Panc1 (cell line): ENCODE measurements around the gene ADAT3. TPM values are rescaled to one million over a fixed set of nuclear protein-coding genes. Genes with fewer than 3 reads are reported as not detected.

Experiments
- ATAC-seq: fragments of 200-7000 bp; cut with Tn5 transposase; 2 replicates; pipeline ENCODE4 v1.9.1; 2020; ENCODE audit warnings: mild to moderate bottlenecking, moderate library complexity
- BruUV-seq: library from RNA; stranded (reverse); fragments of 400-500 nt; replicated peaks from 2 replicates; lab custom pipeline; 2021; lab: Mats Ljungman, UMichigan
- CTCF ChIA-PET: fragments of 300-600 bp; sonication (Branson Sonifier 250); formaldehyde crosslinking; loops from one replicate; lab custom pipeline; 2022; ENCODE audit warnings: antibody characterized with exemption; lab: Charles Lee
- POLR2A ChIA-PET: fragments of 300-600 bp; sonication (Branson Sonifier 250); formaldehyde crosslinking; loops from one replicate; lab custom pipeline; 2022; ENCODE audit warnings: antibody characterized with exemption; lab: Charles Lee
- DNase-seq: peaks from one replicate; pipeline ENCODE4 v3.0.0-alpha.2; 2010; ENCODE audit warnings: low read depth, low spot score
- H3K27ac ChIP-seq: 2 replicates; pipeline ENCODE4 v1.5.1; 2011; ENCODE audit warnings: mild to moderate bottlenecking, low read length, inconsistent platforms
- H3K27me3 ChIP-seq: fragments of 200-500 bp; sonication (Bioruptor generic); 2 replicates; pipeline ENCODE4 v1.6.0; 2014; ENCODE audit warnings: low read length, inconsistent platforms; ENCODE audit not compliant: control insufficient read depth, insufficient read depth
- H3K36me3 ChIP-seq: fragments of 200-500 bp; sonication (Bioruptor generic); 2 replicates; pipeline ENCODE4 v1.5.1; 2014; ENCODE audit warnings: inconsistent platforms, mild to moderate bottlenecking, low read length, moderate library complexity; ENCODE audit not compliant: control insufficient read depth, insufficient read depth
- H3K4me1 ChIP-seq: 2 replicates; pipeline ENCODE4 v1.5.1; 2011; ENCODE audit warnings: inconsistent platforms, mild to moderate bottlenecking, low read length, moderate library complexity; ENCODE audit not compliant: control insufficient read depth, insufficient read depth
- H3K4me3 ChIP-seq, 2 experiments: 2 replicates each; pipeline ENCODE4 v1.5.1; 2011 to 2012; ENCODE audit warnings: low read depth in 2 of 2, low read length in 2 of 2, mild to moderate bottlenecking in 2 of 2, inconsistent platforms in 1 of 2, moderate library complexity in 1 of 2
- H3K9me3 ChIP-seq: fragments of 200-500 bp; sonication (Bioruptor generic); 2 replicates; pipeline ENCODE4 v1.5.1; 2014; ENCODE audit warnings: low read depth, mild to moderate bottlenecking, inconsistent platforms, low read length, moderate library complexity; ENCODE audit not compliant: control insufficient read depth, insufficient read depth
- CTCF ChIP-seq: fragments of 450-650 bp; IDR thresholded peaks from 2 replicates; pipeline ENCODE4 v1.5.1; 2017; ENCODE audit warnings: mild to moderate bottlenecking
- POLR2AphosphoS5 ChIP-seq: IDR thresholded peaks from 2 replicates; pipeline ENCODE4 v1.6.1; 2012; ENCODE audit warnings: mild to moderate bottlenecking, low read depth, low read length, moderate library complexity
- REST ChIP-seq, 2 experiments: IDR thresholded peaks; 2 replicates each; pipeline ENCODE4 v1.6.1; 2011 to 2012; ENCODE audit warnings: low read depth in 2 of 2, control low read depth in 1 of 2, low read length in 1 of 2, mild to moderate bottlenecking in 1 of 2, moderate library complexity in 1 of 2; ENCODE audit not compliant: insufficient read depth in 1 of 2
- SIN3A ChIP-seq: IDR thresholded peaks from 2 replicates; pipeline ENCODE4 v1.6.1; 2012; ENCODE audit warnings: low read depth, mild to moderate bottlenecking, low read length, moderate library complexity, borderline replicate concordance; ENCODE audit not compliant: insufficient read depth
- TCF7L2 ChIP-seq: IDR thresholded peaks from 2 replicates; pipeline ENCODE4 v1.6.1; 2011; ENCODE audit warnings: mild to moderate bottlenecking, low read depth, low read length, inconsistent platforms
- in situ Hi-C: cut with HindIII; loops from 2 replicates; pipeline ENCODE4 v1.10.0; 2016; ENCODE audit warnings: low sequenced_read_pairs, low pct_unique_long_range_greater_than_20kb
- intact Hi-C: fragments of 100-400 bp; cut with micrococcal nuclease; formaldehyde crosslinking; loops from one replicate; pipeline ENCODE4 v1.10.0; 2022; ENCODE audit not compliant: unreplicated experiment
- total RNA-seq: library from RNA; stranded (reverse); gene quantifications from one replicate; pipeline ENCODE4 v1.2.1, GENCODE V29; 2021; ENCODE audit not compliant: unreplicated experiment

ADAT3 gene
- total RNA-seq, 1 experiment from 2014 or later = 8.9 TPM

- in situ Hi-C loops = no loop called here
- no peaks in the 10 kb centered on the region for H3K4me1 ChIP-seq
- DNase-seq (no peak), ATAC-seq (no peak)
- no peak overlapping the region for H3K27ac ChIP-seq
- POLR2A ChIA-PET = no interaction called here
- H3K36me3 ChIP-seq = no peaks in the 10 kb centered on the region; the same call in 1 of the 2 replicates
- no peak overlapping the region for H3K4me3 ChIP-seq
- intact Hi-C loops = no loop called here
- CTCF ChIA-PET = no interaction called here
- no peaks in the 10 kb centered on the region for H3K27me3 ChIP-seq
- no peaks in the 10 kb centered on the region for H3K9me3 ChIP-seq
- no TSS peak for BruUV-seq
- TF ChIP-seq REST (IDR thresholded peaks at IDR 0.05; ENCODE audit: insufficient read depth in 1 of 2, low read depth in 2 of 2, low read length in 1 of 2) (no peak), POLR2AphosphoS5 (no peak), SIN3A (no peak), TCF7L2 (no peak), CTCF (no peak)
These were observed 16.6 kb downstream of the ADAT3 start for GRCh38 chr19:1921825-1922224.

- no TSS peak for BruUV-seq
- no peak overlapping the region for H3K4me3 ChIP-seq
- H3K36me3 ChIP-seq = no peaks in the 10 kb centered on the region; the same call in 1 of the 2 replicates
- intact Hi-C loops (no loop called here), in situ Hi-C loops (no loop called here)
- TF ChIP-seq CTCF = no peak
- TF ChIP-seq TCF7L2 = no peak
- no peak for TF ChIP-seq SIN3A
- no peak for TF ChIP-seq REST (IDR thresholded peaks at IDR 0.05; ENCODE audit: insufficient read depth in 1 of 2, low read depth in 2 of 2, low read length in 1 of 2)
- TF ChIP-seq POLR2AphosphoS5 = no peak
- no peaks in the 10 kb centered on the region for H3K9me3 ChIP-seq
- ATAC-seq (no peak), DNase-seq (no peak)
- CTCF ChIA-PET = no interaction called here
- H3K4me1 ChIP-seq = no peaks in the 10 kb centered on the region
- no peak overlapping the region for H3K27ac ChIP-seq
- POLR2A ChIA-PET = no interaction called here
- no peaks in the 10 kb centered on the region for H3K27me3 ChIP-seq
These were observed 17.6 kb downstream of the ADAT3 start for GRCh38 chr19:1922803-1923202.
